IMR-90 (cell line): ENCODE results near the gene GPC6. TPM values are rescaled to one million over a fixed set of nuclear protein-coding genes. Genes with fewer than 3 reads are reported as not detected.

Experiments
- ATAC-seq: fragments of 200-7000 bp; cut with Tn5 transposase; 2 replicates; pipeline ENCODE4 v1.9.1; 2020; ENCODE audit warnings: low read depth, mild to moderate bottlenecking, moderate library complexity
- BruUV-seq: library from RNA; stranded (reverse); fragments of 400-500 nt; replicated peaks from 2 replicates; lab custom pipeline; 2021; lab: Mats Ljungman, UMichigan
- CTCF ChIA-PET: fragments of 300-600 bp; formaldehyde crosslinking; extraction: SDS; loops from one replicate; lab custom pipeline; 2021; ENCODE audit warnings: antibody characterized with exemption; lab: Yijun Ruan, JAX
- POLR2A ChIA-PET: fragments of 300-600 bp; sonication (Branson Sonifier 250); formaldehyde crosslinking; loops from one replicate; lab custom pipeline; 2022; ENCODE audit warnings: antibody characterized with exemption; ENCODE audit not compliant: unreplicated experiment; lab: Charles Lee
- DNase-seq: peaks from one replicate; pipeline ENCODE4 v3.0.0; 2013
- H2AFZ ChIP-seq: replicated peaks from 2 replicates; pipeline ENCODE3; 2013; ENCODE audit warnings: low read length, mild to moderate bottlenecking; ENCODE audit not compliant: poor library complexity
- H2AK5ac ChIP-seq: 2 replicates; pipeline ENCODE4 v1.6.1; 2013; ENCODE audit warnings: low read depth, low read length, inconsistent platforms
- H2AK9ac ChIP-seq: replicated peaks from 2 replicates; pipeline ENCODE3; 2013; ENCODE audit warnings: mild to moderate bottlenecking, low read depth, low read length, moderate library complexity; ENCODE audit not compliant: poor library complexity
- H2BK120ac ChIP-seq: 2 replicates; pipeline ENCODE4 v1.6.1; 2013; ENCODE audit warnings: low read depth, low read length, inconsistent platforms
- H2BK15ac ChIP-seq: 3 replicates; pipeline ENCODE4 v1.6.1; 2013; ENCODE audit warnings: low read depth, low read length, inconsistent platforms
- H2BK20ac ChIP-seq: 2 replicates; pipeline ENCODE4 v1.6.1; 2013; ENCODE audit warnings: low read depth, mild to moderate bottlenecking, inconsistent platforms, low read length, moderate library complexity
- H2BK5ac ChIP-seq: 2 replicates; pipeline ENCODE4 v1.6.1; 2013; ENCODE audit warnings: mild to moderate bottlenecking, low read depth, low read length, inconsistent platforms; ENCODE audit not compliant: poor library complexity, severe bottlenecking
- H3K14ac ChIP-seq: replicated peaks from 2 replicates; pipeline ENCODE4 v1.6.1; 2013; ENCODE audit warnings: low read depth, low read length, inconsistent platforms
- H3K18ac ChIP-seq: 2 replicates; pipeline ENCODE4 v1.6.1; 2013; ENCODE audit warnings: low read depth, low read length, control low read depth
- H3K23ac ChIP-seq: 2 replicates; pipeline ENCODE4 v1.6.1; 2013; ENCODE audit warnings: low read depth, low read length, inconsistent platforms
- H3K27ac ChIP-seq: 2 replicates; pipeline ENCODE4 v1.5.1; 2013; ENCODE audit warnings: mild to moderate bottlenecking, control low read depth, low read length; ENCODE audit not compliant: insufficient read depth
- H3K27me3 ChIP-seq: 2 replicates; pipeline ENCODE4 v1.6.1; 2013; ENCODE audit warnings: low read length; ENCODE audit not compliant: control insufficient read depth, insufficient read depth
- H3K36me3 ChIP-seq: 2 replicates; pipeline ENCODE4 v1.6.1; 2013; ENCODE audit warnings: low read length, mixed read lengths; ENCODE audit not compliant: control insufficient read depth, insufficient read depth
- H3K4ac ChIP-seq: 2 replicates; pipeline ENCODE4 v1.6.1; 2013; ENCODE audit warnings: low read depth, low read length, inconsistent platforms
- H3K4me1 ChIP-seq: 2 replicates; pipeline ENCODE4 v1.6.1; 2013; ENCODE audit warnings: low read length, mixed read lengths; ENCODE audit not compliant: control insufficient read depth, insufficient read depth
- H3K4me2 ChIP-seq: 2 replicates; pipeline ENCODE4 v1.6.1; 2013; ENCODE audit warnings: low read depth, mild to moderate bottlenecking, control low read depth, low read length, moderate library complexity
- H3K4me3 ChIP-seq: 2 replicates; pipeline ENCODE4 v1.5.1; 2013; ENCODE audit warnings: low read depth, mild to moderate bottlenecking, control low read depth, low read length, moderate library complexity; ENCODE audit not compliant: insufficient read depth
- H3K56ac ChIP-seq: 2 replicates; pipeline ENCODE4 v1.6.1; 2013; ENCODE audit warnings: low read length, inconsistent platforms; ENCODE audit not compliant: insufficient read depth; ENCODE audit errors: extremely low read depth
- H3K79me1 ChIP-seq, 2 experiments: 2 replicates each; pipeline ENCODE4 v1.6.1; 2013; ENCODE audit warnings: low read length in 2 of 2, inconsistent platforms in 1 of 2, low read depth in 1 of 2
- H3K9ac ChIP-seq: 2 replicates; pipeline ENCODE4 v1.6.1; 2013; ENCODE audit warnings: low read depth, low read length, control low read depth
- H3K9me1 ChIP-seq: 2 replicates; pipeline ENCODE4 v1.6.1; 2013; ENCODE audit warnings: low read length, inconsistent platforms; ENCODE audit not compliant: insufficient read depth
- H3K9me3 ChIP-seq: 2 replicates; pipeline ENCODE4 v1.6.1; 2013; ENCODE audit warnings: low read length; ENCODE audit not compliant: control insufficient read depth, insufficient read depth
- H4K20me1 ChIP-seq: 2 replicates; pipeline ENCODE4 v1.6.1; 2013; ENCODE audit warnings: low read length, inconsistent platforms; ENCODE audit not compliant: insufficient read depth
- H4K5ac ChIP-seq: 2 replicates; pipeline ENCODE4 v1.6.1; 2013; ENCODE audit warnings: mild to moderate bottlenecking, low read depth, low read length, control low read depth
- H4K8ac ChIP-seq, 2 experiments: 2 replicates each; pipeline ENCODE4 v1.6.1; 2013; ENCODE audit warnings: low read depth in 2 of 2, low read length in 2 of 2, control low read depth in 1 of 2, inconsistent platforms in 1 of 2
- H4K91ac ChIP-seq: 2 replicates; pipeline ENCODE4 v1.6.1; 2013; ENCODE audit warnings: low read depth, low read length, inconsistent platforms; ENCODE audit not compliant: insufficient read depth
- BHLHE40 ChIP-seq: fragments of 150-350 bp; IDR thresholded peaks from 2 replicates; pipeline ENCODE4 v1.6.1; 2016; ENCODE audit warnings: mild to moderate bottlenecking, low read depth, low read length
- CEBPB ChIP-seq: IDR thresholded peaks from 2 replicates; pipeline ENCODE4 v1.6.1; 2012; ENCODE audit warnings: low read depth, low read length, improper control_type of control experiment
- CHD1 ChIP-seq: IDR thresholded peaks from 2 replicates; pipeline ENCODE4 v1.6.1; 2012; ENCODE audit warnings: low read depth, low read length, improper control_type of control experiment
- FOS ChIP-seq: fragments of 150-350 bp; IDR thresholded peaks from 2 replicates; pipeline ENCODE4 v1.6.1; 2016; ENCODE audit warnings: low read depth, low read length
- MAFK ChIP-seq: IDR thresholded peaks from 2 replicates; pipeline ENCODE4 v1.6.1; 2012; ENCODE audit warnings: low read depth, low read length, improper control_type of control experiment
- MAZ ChIP-seq: IDR thresholded peaks from 2 replicates; pipeline ENCODE4 v1.6.1; 2012; ENCODE audit warnings: low read depth, mild to moderate bottlenecking, low read length, improper control_type of control experiment, moderate library complexity, borderline replicate concordance
- MXI1 ChIP-seq: IDR thresholded peaks from 2 replicates; pipeline ENCODE4 v1.6.1; 2012; ENCODE audit warnings: low read depth, mild to moderate bottlenecking, low read length, moderate library complexity, borderline replicate concordance
- NFE2L2 ChIP-seq: fragments of 150-350 bp; IDR thresholded peaks from 2 replicates; pipeline ENCODE4 v1.6.1; 2016; ENCODE audit warnings: low read depth, mild to moderate bottlenecking, low read length
- POLR2A ChIP-seq: IDR thresholded peaks from 2 replicates; pipeline ENCODE4 v1.6.1; 2012; ENCODE audit warnings: mild to moderate bottlenecking, low read depth, low read length
- RAD21 ChIP-seq: IDR thresholded peaks from 2 replicates; pipeline ENCODE4 v1.6.1; 2012; ENCODE audit warnings: low read length, improper control_type of control experiment
- RCOR1 ChIP-seq: IDR thresholded peaks from 2 replicates; pipeline ENCODE4 v1.6.1; 2012; ENCODE audit warnings: mild to moderate bottlenecking, low read length, improper control_type of control experiment; ENCODE audit not compliant: insufficient replicate concordance
- RFX5 ChIP-seq: IDR thresholded peaks from 2 replicates; pipeline ENCODE4 v1.8.0; 2012; ENCODE audit warnings: low read depth, mild to moderate bottlenecking, low read length, moderate library complexity
- SMC3 ChIP-seq: fragments of 150-350 bp; IDR thresholded peaks from 2 replicates; pipeline ENCODE4 v1.6.1; 2016; ENCODE audit warnings: low read depth, mild to moderate bottlenecking, antibody characterized with exemption, low read length, moderate library complexity
- USF2 ChIP-seq: fragments of 150-350 bp; IDR thresholded peaks from 2 replicates; pipeline ENCODE4 v1.6.1; 2017; ENCODE audit warnings: mild to moderate bottlenecking, antibody characterized with exemption, low read length, low read depth
- WGBS, 2 experiments: methylation state at CpG; one replicate each; pipeline versions ENCODE4 v1.1.5 to v1.1.7; 2013; ENCODE audit warnings: missing lambda C conversion rate in 2 of 2; ENCODE audit not compliant: insufficient read length in 1 of 2; ENCODE audit errors: extremely low coverage in 2 of 2; 5-methylcytosine and 5-hydroxymethylcytosine counted together
- dilution Hi-C: fragments of 300-500 bp; cut with HindIII; formaldehyde crosslinking; loops from one replicate; pipeline ENCODE4 v1.14.3; 2018; ENCODE audit warnings: low sequenced_read_pairs; ENCODE audit not compliant: unreplicated experiment
- in situ Hi-C: fragments of 300-500 bp; cut with MboI; formaldehyde crosslinking; loops from 3 replicates; pipeline ENCODE4 v1.14.3; 2019; ENCODE audit warnings: low sequenced_read_pairs, inconsistent platforms, mixed read lengths
- intact Hi-C: fragments of 100-400 bp; cut with micrococcal nuclease; formaldehyde crosslinking; loops from 2 replicates; pipeline ENCODE4 v1.10.0; 2022
- polyA plus RNA-seq, 3 experiments: library from polyadenylated mRNA; depleted of rRNA; stranded (reverse); fragments of >200 nt; gene quantifications; 2 replicates each; pipeline ENCODE4 v1.2.3, GENCODE V29; 2012; ENCODE audit warnings: low replicate concordance in 1 of 3
- total RNA-seq: library from RNA; depleted of rRNA; stranded (reverse); fragments of >200 nt; gene quantifications from 2 replicates; pipeline ENCODE4 v1.2.3, GENCODE V29; 2012
- TF ChIP-seq, protein P1 (sequence below): conservative IDR thresholded peaks from 2 replicates; pipeline ENCODE4 v1.5.1; 2012; ENCODE audit warnings: mild to moderate bottlenecking, low read depth, low read length, improper control_type of control experiment

Gene GPC6
- total and polyA plus RNA-seq, 2 of the 4 experiments (the other 2 are of a cell fraction): 14.9 to 39.4 TPM

DNA sequence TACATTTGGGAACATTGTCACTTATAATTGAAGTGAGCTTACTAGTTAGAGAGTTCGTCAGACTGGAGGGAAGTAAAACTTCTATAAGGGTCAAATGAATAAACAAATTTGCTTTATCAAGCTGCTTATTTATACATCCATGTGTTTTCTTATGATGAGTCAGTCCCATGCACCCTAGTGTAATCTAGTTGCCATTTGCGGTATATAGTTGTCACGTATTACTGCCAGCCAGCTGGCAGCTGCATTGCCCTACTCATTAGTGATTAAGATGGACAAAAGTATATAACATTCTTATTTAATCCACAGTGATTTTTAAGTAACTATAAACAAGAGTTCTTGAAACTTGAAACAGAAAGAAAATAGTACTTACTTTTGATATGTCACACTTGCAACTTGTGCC lies 182.4 kb downstream of the GPC6 start:
- Histone ChIP-seq H4K91ac (no peak overlapping the region), H3K27ac (no peak overlapping the region), H2AFZ (no peak overlapping the region), H3K14ac (no peak overlapping the region), H3K4me2 (no peak overlapping the region), H2BK20ac (no peak overlapping the region), H3K79me1 (no peaks in the 10 kb centered on the region), H3K4ac (no peak overlapping the region), H3K4me1 (no peaks in the 10 kb centered on the region; the same call in 1 of the 2 replicates), H3K9ac (no peak overlapping the region), H3K9me3 (no peaks in the 10 kb centered on the region), H4K8ac (no peak overlapping the region), H3K56ac (no peak overlapping the region), H3K27me3 (no peaks in the 10 kb centered on the region), H3K9me1 (no peaks in the 10 kb centered on the region), H2BK120ac (no peak overlapping the region), H2AK5ac (no peak overlapping the region), H3K4me3 (no peak overlapping the region), H2AK9ac (no peak overlapping the region), H4K20me1 (no peaks in the 10 kb centered on the region), H3K18ac (no peak overlapping the region), H2BK15ac (no peak overlapping the region), H2BK5ac (no peak overlapping the region), H4K5ac (no peak overlapping the region), H3K23ac (no peak overlapping the region), H3K36me3 (no peaks in the 10 kb centered on the region)
- CTCF ChIA-PET: no interaction called here
- no peak for TF ChIP-seq RCOR1
- TF ChIP-seq RFX5: no peak
- no peak for TF ChIP-seq SMC3
- TF ChIP-seq POLR2A: no peak
- TF ChIP-seq, protein P1, sequence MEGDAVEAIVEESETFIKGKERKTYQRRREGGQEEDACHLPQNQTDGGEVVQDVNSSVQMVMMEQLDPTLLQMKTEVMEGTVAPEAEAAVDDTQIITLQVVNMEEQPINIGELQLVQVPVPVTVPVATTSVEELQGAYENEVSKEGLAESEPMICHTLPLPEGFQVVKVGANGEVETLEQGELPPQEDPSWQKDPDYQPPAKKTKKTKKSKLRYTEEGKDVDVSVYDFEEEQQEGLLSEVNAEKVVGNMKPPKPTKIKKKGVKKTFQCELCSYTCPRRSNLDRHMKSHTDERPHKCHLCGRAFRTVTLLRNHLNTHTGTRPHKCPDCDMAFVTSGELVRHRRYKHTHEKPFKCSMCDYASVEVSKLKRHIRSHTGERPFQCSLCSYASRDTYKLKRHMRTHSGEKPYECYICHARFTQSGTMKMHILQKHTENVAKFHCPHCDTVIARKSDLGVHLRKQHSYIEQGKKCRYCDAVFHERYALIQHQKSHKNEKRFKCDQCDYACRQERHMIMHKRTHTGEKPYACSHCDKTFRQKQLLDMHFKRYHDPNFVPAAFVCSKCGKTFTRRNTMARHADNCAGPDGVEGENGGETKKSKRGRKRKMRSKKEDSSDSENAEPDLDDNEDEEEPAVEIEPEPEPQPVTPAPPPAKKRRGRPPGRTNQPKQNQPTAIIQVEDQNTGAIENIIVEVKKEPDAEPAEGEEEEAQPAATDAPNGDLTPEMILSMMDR: no peak
- TF ChIP-seq USF2: no peak
- TF ChIP-seq MAZ: no peak
- no peak for TF ChIP-seq CEBPB
- no peak for TF ChIP-seq MXI1
- TF ChIP-seq NFE2L2: no peak
- TF ChIP-seq MAFK: no peak
- no peak for TF ChIP-seq FOS
- no peak for TF ChIP-seq RAD21
- no peak for TF ChIP-seq CHD1
- no peak for TF ChIP-seq BHLHE40
- in situ Hi-C loops (no loop called here), intact Hi-C loops (loop anchor here (10.0 kb wide), 1 partner anchor 116 kb away; no protein-coding TSS in a partner anchor), dilution Hi-C loops (no loop called here)
- DNase-seq (peak; percentile 45), ATAC-seq (peak; percentile 35; the same call in 1 of the 2 replicates)
- no CpG with 5 or more reads among the region's 3 CpGs for WGBS, 2 experiments
- no TSS peak for BruUV-seq
- POLR2A ChIA-PET: no interaction called here
